Fibroblast of lung (primary cell): ENCODE measurements around the gene INSIG2.

Experiments
- EZH2 ChIP-seq: IDR thresholded peaks from 2 replicates; pipeline ENCODE4 v1.5.1; 2012; ENCODE audit warnings: low read length, control low read depth, mild to moderate bottlenecking; ENCODE audit errors: missing control alignments
- TF ChIP-seq, protein P1 (sequence below), 2 donors: IDR thresholded peaks in 1 of 2; conservative IDR thresholded peaks in 1 of 2; 1 replicate in 1 of 2; 2 replicates in 1 of 2; pipeline ENCODE4 v1.5.1; 2011 to 2012; ENCODE audit warnings: low read length in 2 of 2, control low read depth in 1 of 2, inconsistent platforms in 1 of 2, low read depth in 1 of 2, mild to moderate bottlenecking in 1 of 2

DNA sequence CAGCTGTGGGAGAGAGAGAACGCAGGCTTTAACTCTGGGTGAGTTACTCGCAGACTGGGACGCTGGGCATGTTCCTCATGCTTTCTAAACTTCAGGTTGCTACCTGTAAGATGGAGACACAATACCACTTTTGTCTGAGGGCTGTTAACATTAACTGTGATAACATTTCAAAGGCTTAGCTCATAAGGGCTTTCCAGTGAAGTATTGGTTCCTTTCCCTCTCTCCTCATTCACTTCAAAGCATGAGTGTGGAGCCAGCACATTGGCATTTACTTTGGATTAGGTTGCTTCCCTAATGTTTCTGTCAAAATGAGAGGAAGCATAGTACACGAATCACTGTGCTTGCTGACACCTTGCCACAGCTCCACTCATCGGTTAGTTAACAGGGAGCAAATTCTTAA is 30.2 kb downstream of the INSIG2 start:
- TF ChIP-seq EZH2, result no peak
- TF ChIP-seq, protein P1, sequence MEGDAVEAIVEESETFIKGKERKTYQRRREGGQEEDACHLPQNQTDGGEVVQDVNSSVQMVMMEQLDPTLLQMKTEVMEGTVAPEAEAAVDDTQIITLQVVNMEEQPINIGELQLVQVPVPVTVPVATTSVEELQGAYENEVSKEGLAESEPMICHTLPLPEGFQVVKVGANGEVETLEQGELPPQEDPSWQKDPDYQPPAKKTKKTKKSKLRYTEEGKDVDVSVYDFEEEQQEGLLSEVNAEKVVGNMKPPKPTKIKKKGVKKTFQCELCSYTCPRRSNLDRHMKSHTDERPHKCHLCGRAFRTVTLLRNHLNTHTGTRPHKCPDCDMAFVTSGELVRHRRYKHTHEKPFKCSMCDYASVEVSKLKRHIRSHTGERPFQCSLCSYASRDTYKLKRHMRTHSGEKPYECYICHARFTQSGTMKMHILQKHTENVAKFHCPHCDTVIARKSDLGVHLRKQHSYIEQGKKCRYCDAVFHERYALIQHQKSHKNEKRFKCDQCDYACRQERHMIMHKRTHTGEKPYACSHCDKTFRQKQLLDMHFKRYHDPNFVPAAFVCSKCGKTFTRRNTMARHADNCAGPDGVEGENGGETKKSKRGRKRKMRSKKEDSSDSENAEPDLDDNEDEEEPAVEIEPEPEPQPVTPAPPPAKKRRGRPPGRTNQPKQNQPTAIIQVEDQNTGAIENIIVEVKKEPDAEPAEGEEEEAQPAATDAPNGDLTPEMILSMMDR (conservative IDR thresholded peaks at IDR 0.05 in 1 of 2, IDR thresholded peaks at IDR 0.05 in 1 of 2; ENCODE audit: low read depth in 1 of 2, low read length in 2 of 2), result no peak
